GM06990 (cell line): Measurements from ENCODE around the gene CHD2.

Experiments
- DNase-seq: peaks from one replicate; pipeline ENCODE4 v3.0.0-alpha.2; 2011; ENCODE audit not compliant: insufficient read length; ENCODE audit errors: extremely low read depth
- H3K27me3 ChIP-seq: replicated peaks from 2 replicates; pipeline ENCODE4 v1.6.0; 2011; ENCODE audit warnings: low read length; ENCODE audit not compliant: control insufficient read depth, insufficient read depth
- H3K36me3 ChIP-seq: 2 replicates; pipeline ENCODE4 v1.5.1; 2011; ENCODE audit warnings: low read length; ENCODE audit not compliant: control insufficient read depth, insufficient read depth
- H3K4me3 ChIP-seq: replicated peaks from 2 replicates; pipeline ENCODE4 v1.5.1; 2011; ENCODE audit warnings: low read depth, mild to moderate bottlenecking, control low read depth, low read length
- CTCF ChIP-seq: IDR thresholded peaks from 2 replicates; pipeline ENCODE4 v1.5.1; 2011; ENCODE audit warnings: low read length, control low read depth, mild to moderate bottlenecking, inconsistent platforms; ENCODE audit not compliant: insufficient read depth, poor library complexity, severe bottlenecking

CHD2 gene

GRCh38 chr15:93026380-93026817 lies 126.3 kb downstream of the CHD2 start:
- no peak for DNase-seq
- Histone ChIP-seq H3K36me3 (peaks cover 32% of the 10 kb centered on the region), H3K4me3 (no peak overlapping the region), H3K27me3 (no peaks in the 10 kb centered on the region)
- TF ChIP-seq CTCF, result no peak

GRCh38 chr15:93027413-93027812 lies 127.3 kb downstream of the CHD2 start:
- TF ChIP-seq CTCF, result no peak
- no peaks in the 10 kb centered on the region for H3K27me3 ChIP-seq
- no peak overlapping the region for H3K4me3 ChIP-seq
- no peak for DNase-seq
- H3K36me3 ChIP-seq, result peaks cover 25% of the 10 kb centered on the region

- H3K36me3 ChIP-seq, result peaks cover 22% of the 10 kb centered on the region
Measured at GRCh38 chr15:93028111-93028631, 128.0 kb downstream of the CHD2 start.

GRCh38 chr15:93028632-93029213 lies 128.6 kb downstream of the CHD2 start:
- DNase-seq, result no peak
- H3K36me3 ChIP-seq, result peaks cover 22% of the 10 kb centered on the region
- no peak for TF ChIP-seq CTCF
- H3K27me3 ChIP-seq, result no peaks in the 10 kb centered on the region
- no peak overlapping the region for H3K4me3 ChIP-seq

More at GRCh38 chr15:93028111-93028631, 128.0 kb downstream of the CHD2 start:
- no peak for DNase-seq
- TF ChIP-seq CTCF, result no peak
- no peaks in the 10 kb centered on the region for H3K27me3 ChIP-seq
- H3K4me3 ChIP-seq, result no peak overlapping the region

- Histone ChIP-seq H3K27me3 (no peaks in the 10 kb centered on the region), H3K4me3 (no peak overlapping the region), H3K36me3 (peaks cover 20% of the 10 kb centered on the region)
- DNase-seq, result no peak
- TF ChIP-seq CTCF, result no peak
Measured at GRCh38 chr15:93029214-93029835, 129.2 kb downstream of the CHD2 start.
